ENCODE data around the gene STMND1. TPM values are rescaled to one million over a fixed set of nuclear protein-coding genes. Genes with fewer than 3 reads are reported as not detected.

Gene STMND1
- polyA plus RNA-seq (2011; rRNA removed): not detected in 2 replicates
- polyA minus RNA-seq (2011; rRNA and poly(A)+ RNA removed): not detected in 2 replicates

GRCh38 chr6:17101422-17102257 is at the start of gene STMND1:
Gene STMND1, plus strand, starts transcription at chr6:17102050. Its CDS starts 208 bp downstream, at chr6:17102258.
- peak within 1 kb of the TSS; percentile 52 for H3K4me3 ChIP-seq (ENCODE audit: low read depth, low read length)
- ChIA-PET POLR2A (interaction anchor here (0.6 kb wide), 1 partner anchor 10 kb away, joined by 8 read pairs; no protein-coding TSS in a partner anchor), CTCF (interaction anchor here (3.8 kb wide), 1 partner anchor 15 kb away, joined by 20 read pairs; no protein-coding TSS in a partner anchor)
- no peaks in the 10 kb centered on the region for H3K9me3 ChIP-seq (ENCODE audit: control insufficient read depth, insufficient read depth, low read length)
- peaks cover 34% of the 10 kb centered on the region for H3K27me3 ChIP-seq (ENCODE audit: control insufficient read depth, insufficient read depth, low read length)
- no peak for TF ChIP-seq CTCF (IDR thresholded peaks at IDR 0.05; ENCODE audit: low read depth, low read length)
- no peak for DNase-seq (ENCODE audit: low read depth, low spot score)
- no peak within 1 kb of the TSS for H3K27ac ChIP-seq (ENCODE audit: low read depth, low read length)

GRCh38 chr6:17054647-17055046 is 47.2 kb upstream of the STMND1 start:
- no peak overlapping the region for H3K27ac ChIP-seq (ENCODE audit: low read depth, low read length)
- no peak overlapping the region for H3K4me3 ChIP-seq (ENCODE audit: low read depth, low read length)
- no peak for TF ChIP-seq CTCF (IDR thresholded peaks at IDR 0.05; ENCODE audit: low read depth, low read length)
- DNase-seq (ENCODE audit: low read depth, low spot score): no peak
- CTCF ChIA-PET: no interaction called here
- H3K9me3 ChIP-seq (ENCODE audit: control insufficient read depth, insufficient read depth, low read length): no peaks in the 10 kb centered on the region
- POLR2A ChIA-PET: no interaction called here
- H3K27me3 ChIP-seq (ENCODE audit: control insufficient read depth, insufficient read depth, low read length): no peaks in the 10 kb centered on the region

- no peak for TF ChIP-seq CTCF (IDR thresholded peaks at IDR 0.05; ENCODE audit: low read depth, low read length)
- ChIA-PET POLR2A (no interaction called here), CTCF (no interaction called here)
- DNase-seq (ENCODE audit: low read depth, low spot score): no peak
- no peaks in the 10 kb centered on the region for H3K9me3 ChIP-seq (ENCODE audit: control insufficient read depth, insufficient read depth, low read length)
- H3K4me3 ChIP-seq (ENCODE audit: low read depth, low read length): no peak overlapping the region
- no peak overlapping the region for H3K27ac ChIP-seq (ENCODE audit: low read depth, low read length)
- H3K27me3 ChIP-seq (ENCODE audit: control insufficient read depth, insufficient read depth, low read length): no peaks in the 10 kb centered on the region
These were observed 44.5 kb upstream of the STMND1 start for GRCh38 chr6:17057322-17057721.

- no peak for TF ChIP-seq CTCF (IDR thresholded peaks at IDR 0.05; ENCODE audit: low read depth, low read length)
- no peak overlapping the region for H3K27ac ChIP-seq (ENCODE audit: low read depth, low read length)
- POLR2A ChIA-PET: no interaction called here
- H3K4me3 ChIP-seq (ENCODE audit: low read depth, low read length): no peak overlapping the region
- CTCF ChIA-PET: no interaction called here
- H3K9me3 ChIP-seq (ENCODE audit: control insufficient read depth, insufficient read depth, low read length): no peaks in the 10 kb centered on the region
- no peaks in the 10 kb centered on the region for H3K27me3 ChIP-seq (ENCODE audit: control insufficient read depth, insufficient read depth, low read length)
- DNase-seq (ENCODE audit: low read depth, low spot score): no peak
These were observed 43.3 kb upstream of the STMND1 start for GRCh38 chr6:17058550-17058949.

GRCh38 chr6:17059022-17059421 is 42.8 kb upstream of the STMND1 start:
- POLR2A ChIA-PET: no interaction called here

More at GRCh38 chr6:17059022-17059421, 42.8 kb upstream of the STMND1 start:
- H3K9me3 ChIP-seq (ENCODE audit: control insufficient read depth, insufficient read depth, low read length): no peaks in the 10 kb centered on the region
- no peak overlapping the region for H3K27ac ChIP-seq (ENCODE audit: low read depth, low read length)
- DNase-seq (ENCODE audit: low read depth, low spot score): no peak
- no peak for TF ChIP-seq CTCF (IDR thresholded peaks at IDR 0.05; ENCODE audit: low read depth, low read length)
- H3K4me3 ChIP-seq (ENCODE audit: low read depth, low read length): no peak overlapping the region
- no peaks in the 10 kb centered on the region for H3K27me3 ChIP-seq (ENCODE audit: control insufficient read depth, insufficient read depth, low read length)
- CTCF ChIA-PET: no interaction called here
